Stimulated activated CD4-positive, alpha-beta T cell treated with anti-CD3 and anti-CD28 coated beads, Interleukin-12 subunit alpha, Interleukin-12 subunit beta, amount 100 ng/mL, for 4 hours (primary cell): ENCODE data around the gene WDR7.

Source experiments
- DNase-seq: peaks from one replicate; pipeline ENCODE4 v3.0.0-alpha.2; 2020

The WDR7 gene

DNA sequence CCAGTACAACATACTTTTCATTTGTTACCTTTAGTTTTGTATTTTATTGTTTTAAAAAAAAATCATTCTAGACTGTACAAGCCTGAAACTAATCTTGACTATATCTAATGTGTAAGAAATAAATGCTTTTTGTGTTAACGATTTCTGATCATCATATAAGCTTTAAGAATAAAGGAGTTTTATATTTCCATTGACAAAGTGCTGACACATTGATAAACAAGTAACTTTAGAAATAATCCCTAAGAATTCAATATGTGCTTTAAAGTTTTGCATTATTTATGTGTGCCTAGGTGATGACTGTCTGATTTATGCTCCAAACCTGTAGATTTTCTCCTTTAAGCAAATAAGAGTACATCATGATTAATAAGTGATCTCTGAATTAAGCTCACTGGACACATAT lies 248.5 kb downstream of the WDR7 start:
- no peak for DNase-seq

DNA sequence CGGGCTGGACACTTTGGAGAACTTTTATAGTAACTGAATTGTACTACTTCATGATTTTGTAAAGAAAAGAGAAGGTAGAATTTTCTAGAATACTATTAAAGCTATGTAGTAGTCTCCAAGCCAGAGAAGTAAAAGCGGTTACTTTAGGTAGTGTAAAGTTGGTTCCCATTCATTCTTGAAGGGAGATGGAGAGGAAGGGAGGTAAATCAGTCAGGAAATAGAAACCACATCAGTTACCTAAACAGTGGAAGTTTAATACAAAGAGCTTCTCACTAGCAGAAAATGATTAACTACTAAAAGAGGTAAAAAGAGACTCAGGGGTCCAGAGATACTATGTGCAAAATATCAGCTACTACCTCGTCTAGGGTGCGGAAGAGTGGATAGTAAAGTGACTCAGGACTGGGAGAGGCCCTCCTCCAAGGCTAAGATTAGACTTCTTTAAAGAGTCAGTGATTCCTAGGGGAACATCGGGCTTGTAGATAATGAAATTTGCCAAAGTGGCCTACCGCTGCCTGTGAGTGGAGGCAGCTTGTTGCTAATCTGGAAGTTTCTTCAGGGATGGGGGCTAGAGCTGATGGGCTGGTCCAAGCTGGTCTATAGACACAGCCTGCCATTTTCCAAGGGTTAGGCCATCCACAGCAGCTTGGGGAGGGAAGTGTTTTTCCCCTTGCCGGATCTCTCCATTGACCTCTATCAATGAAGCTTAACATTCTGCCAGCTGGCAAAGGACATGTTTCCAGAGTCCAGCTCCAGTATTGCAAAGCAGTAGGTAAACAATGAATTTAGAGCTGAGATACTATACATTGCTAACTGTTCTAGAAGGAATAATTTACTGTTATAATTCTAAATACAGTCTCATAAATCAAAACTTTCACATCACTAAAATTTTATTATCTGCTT lies 249.3 kb downstream of the WDR7 start:
- no peak for DNase-seq

DNA sequence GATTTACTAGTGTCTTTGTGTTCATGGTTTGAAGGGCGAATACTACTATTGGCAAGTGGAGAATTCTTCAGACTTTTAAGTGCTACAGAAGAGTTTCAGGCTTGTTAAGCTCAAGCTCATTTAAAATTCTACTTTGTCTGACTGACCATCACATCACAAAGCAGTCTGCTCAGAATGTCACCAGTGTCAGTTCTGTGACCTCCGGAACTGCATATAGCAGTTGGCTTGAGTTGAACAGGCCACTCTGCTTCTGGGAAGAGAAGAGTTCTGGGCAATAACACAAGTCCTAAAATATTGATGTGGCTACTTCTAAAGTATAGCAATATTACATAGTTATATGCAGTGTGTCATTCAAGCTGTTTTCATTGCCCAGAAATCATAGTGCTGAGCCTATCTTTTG lies 250.8 kb downstream of the WDR7 start:
- DNase-seq: no peak

DNA sequence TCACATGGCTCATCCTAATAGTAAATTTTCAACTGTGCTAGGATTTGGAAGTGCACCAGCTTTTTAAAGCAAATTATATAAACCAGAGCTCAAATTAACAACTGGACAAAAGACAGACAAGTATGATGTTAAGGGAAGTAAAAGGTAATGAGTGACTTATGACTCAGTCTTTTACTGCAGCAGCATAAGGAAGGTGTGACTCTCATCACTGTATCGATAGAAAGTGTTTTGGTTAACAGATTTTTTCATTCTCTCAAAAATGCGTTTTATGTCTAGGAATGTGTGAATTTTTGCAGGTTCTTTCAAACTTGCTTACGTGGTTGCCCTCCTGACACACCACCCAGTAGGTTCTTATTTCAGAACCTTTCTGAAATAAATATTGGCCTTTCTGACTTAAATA lies 251.5 kb downstream of the WDR7 start:
- DNase-seq: no peak

DNA sequence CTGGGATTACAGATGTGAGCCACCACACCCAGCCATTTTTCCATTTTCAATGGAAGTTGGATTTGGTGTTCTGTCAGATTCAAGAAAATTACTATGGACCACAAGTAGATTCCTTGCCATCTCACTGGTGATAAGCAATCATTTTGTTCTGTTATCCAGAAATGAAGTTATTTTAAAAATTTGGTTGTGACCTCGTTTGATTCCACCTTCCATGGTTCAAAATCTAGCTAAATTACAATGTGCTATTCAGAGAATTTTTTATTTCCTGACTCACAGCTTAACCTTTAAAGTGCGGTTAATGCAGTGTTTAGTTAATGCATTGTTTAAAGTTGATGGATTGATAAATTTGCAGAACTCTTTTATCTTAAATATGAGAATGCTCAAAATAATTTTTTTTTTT lies 252.5 kb downstream of the WDR7 start:
- no peak for DNase-seq

DNA sequence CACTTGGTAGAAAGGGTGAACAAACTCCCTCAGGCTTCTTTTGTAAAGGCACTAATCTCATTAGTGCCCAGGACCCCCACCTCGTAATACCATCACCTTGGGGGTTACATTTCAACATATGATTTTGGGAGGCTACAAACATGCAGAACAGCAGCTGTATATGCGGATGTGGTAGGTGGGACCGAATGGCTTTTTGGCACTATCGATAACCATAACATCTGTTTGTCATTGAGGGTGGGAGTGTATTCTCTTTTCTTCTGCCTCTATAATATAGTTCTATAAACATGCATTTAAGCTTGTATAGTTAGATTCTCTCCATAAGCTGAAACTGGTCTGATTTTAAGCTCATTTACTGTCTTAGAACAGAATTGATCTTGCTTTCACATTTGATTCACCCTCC lies 256.6 kb downstream of the WDR7 start:
- no peak for DNase-seq

DNA sequence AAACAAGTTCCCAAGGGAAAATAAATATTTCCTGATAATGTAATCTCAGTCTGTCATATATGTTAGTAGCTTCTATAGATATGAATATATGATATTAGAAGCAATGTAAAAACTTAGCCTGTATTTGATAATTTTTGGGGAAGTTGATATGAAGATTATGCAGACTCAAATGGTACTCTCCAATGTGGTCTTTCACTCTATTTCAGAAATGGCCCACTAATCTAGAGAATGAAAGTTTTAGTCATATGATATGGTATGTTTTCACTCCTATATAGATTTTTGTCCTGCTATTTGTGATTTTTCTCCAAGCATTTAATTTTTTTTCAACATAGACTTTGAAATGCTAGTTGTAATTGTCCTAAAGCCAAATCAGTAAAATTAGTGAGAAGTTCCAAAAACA lies 259.1 kb downstream of the WDR7 start:
- no peak for DNase-seq

DNA sequence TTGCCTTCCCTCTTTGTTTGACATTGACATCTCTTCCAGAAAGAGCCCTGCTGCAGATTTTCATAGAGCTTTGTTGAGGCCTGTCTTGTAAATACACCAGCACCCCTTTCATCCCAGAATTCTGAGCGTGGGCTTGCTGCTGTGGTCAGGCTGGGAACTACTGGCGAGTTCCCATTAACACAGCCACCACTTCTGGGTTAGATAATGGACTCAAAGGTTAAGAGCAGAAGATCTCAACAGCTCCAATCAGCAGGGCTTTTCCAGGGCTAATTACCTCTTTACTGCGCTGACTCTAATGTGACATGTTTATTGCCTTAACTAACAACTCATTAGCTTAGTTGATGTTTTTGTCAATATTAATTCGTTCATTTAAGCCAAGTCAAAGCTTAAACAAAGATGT lies 259.8 kb downstream of the WDR7 start:
- DNase-seq: no peak

DNA sequence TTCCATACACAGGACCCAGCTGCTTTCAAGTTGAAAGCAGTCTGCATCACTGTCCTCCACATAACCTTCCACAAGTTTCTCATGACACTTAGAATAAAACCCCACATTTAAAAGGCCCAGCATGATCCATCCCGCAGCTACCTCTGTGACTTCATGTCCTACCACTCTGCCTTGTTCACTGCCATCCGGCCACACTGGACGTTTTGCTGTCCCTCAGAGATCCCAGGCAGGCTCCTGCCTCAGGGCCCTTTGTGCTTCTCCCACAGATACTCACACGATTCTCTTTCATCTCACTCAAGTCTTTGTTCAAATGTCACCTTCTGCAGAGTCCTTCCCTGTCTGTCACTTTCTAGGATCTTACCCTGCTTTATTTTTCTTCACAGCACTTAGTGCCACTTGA lies 262.8 kb downstream of the WDR7 start:
- DNase-seq: no peak

DNA sequence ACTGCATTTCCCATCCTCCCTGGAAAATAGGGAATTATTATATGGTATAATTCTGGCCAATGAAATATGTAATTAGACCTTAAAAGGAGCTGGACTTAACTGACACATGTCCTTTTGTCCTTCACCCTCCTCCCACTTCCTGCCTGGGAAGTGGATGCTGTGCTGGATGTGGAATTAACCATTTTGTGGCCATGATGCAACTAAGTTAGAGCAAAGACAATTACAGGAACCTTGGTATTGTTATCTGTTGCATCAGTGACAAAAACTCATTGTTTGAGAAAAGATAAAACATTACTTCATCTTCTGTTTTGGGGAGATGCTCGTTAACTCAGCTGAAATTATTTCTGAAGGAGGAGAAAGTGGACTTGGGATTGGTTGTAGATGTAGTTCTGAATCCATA lies 268.0 kb downstream of the WDR7 start:
- DNase-seq: no peak

DNA sequence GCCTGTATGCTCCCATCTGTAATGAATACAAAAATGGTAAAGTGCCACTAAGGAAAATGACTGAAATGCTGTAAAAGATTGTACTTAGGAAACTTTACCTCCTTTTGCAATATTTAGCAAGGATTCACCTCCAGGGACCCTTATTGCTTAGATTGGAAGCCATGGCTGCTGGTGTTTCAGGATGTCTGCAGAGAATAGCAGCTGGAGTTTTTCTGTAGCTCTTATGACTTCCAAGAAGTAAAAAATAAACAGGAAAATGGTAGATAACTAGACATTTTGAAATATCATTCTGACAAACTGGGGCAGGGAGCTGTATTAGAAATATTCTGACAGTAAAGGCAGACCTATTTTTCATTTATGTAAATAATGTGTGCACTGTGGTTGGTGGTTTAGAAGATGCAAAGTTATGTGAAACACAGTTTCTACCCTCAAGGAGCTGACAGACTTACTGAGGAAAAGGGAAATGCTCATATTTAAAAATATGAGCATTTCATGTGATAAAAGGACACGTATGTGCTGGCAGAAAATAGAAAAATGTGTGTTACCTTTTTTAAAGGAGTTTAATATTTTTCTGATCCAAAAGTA lies 270.8 kb downstream of the WDR7 start:
- DNase-seq: no peak

DNA sequence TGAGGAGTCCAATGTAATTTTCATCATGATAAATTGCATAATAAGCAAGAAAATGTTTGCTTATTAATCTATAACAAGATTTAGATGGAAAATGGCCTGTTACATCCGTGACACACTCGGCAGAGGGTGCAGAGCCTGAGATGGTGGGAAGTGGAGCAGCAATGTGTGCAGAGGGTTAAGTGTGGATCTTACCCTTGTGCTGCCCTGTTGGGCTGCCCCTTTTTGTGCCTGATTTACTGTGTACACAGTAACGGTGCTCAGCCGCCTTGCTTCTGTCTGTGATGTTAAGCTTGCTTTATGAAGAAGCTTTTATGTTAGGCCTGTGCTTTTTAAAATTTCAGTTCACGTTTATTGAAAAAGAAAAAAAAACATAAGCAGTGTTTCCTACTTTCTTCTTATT lies 275.6 kb downstream of the WDR7 start:
- DNase-seq: no peak

DNA sequence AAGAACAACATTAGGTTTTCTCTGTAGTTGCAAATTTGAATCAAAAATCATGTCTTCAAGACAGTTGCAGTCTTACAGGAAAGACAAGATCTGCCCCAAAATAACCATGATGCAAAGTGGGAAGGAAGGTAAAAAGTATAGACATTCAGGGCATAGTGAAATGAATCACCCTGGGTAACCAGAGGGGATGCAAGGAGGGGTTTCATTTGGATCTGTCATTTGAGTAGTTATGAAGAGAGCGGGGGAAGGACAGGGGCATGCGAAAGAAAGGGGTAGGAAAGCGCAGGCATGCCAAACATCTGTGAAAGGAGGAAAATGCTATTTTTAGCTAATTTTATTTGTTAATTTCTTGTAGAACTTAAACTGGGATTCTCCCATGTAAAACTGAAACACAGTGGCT lies 276.6 kb downstream of the WDR7 start:
- DNase-seq: no peak

DNA sequence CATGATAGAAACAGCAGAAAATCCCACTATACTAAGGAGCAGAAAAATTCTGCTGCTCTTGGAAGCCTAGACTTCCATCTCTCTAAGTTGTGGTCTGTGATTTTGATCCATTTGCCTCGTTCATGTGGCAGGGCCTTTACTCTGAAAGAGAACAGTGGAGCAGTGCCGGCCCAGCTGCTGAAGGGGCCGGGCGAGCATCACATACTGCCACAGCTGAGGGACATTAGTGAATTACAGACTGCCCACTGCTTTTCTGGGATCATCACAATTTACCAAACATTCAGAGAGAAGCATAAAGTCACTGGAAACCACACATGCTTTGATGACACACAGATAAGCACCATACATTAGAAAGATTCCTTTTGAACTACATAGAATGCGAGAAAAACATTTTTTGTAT lies 278.7 kb downstream of the WDR7 start:
- DNase-seq: no peak

DNA sequence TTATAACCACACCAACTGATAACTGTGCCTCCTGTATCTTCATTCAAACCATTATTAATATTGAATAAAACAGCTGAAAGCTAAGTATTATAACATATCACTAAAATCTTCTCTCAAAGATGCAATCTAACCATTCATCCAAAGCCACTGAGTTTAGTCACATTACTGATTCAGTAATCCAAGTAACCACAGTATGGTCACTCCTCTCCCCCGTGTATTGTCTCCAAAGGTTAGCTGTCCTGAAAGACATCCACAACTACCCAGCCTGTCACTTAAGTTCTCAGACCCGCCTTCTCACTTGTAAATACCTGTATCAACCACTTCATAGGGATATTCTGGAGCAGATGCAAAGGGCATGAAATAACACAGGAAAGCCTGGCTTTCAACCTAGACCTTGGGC lies 282.3 kb downstream of the WDR7 start:
- DNase-seq: no peak

DNA sequence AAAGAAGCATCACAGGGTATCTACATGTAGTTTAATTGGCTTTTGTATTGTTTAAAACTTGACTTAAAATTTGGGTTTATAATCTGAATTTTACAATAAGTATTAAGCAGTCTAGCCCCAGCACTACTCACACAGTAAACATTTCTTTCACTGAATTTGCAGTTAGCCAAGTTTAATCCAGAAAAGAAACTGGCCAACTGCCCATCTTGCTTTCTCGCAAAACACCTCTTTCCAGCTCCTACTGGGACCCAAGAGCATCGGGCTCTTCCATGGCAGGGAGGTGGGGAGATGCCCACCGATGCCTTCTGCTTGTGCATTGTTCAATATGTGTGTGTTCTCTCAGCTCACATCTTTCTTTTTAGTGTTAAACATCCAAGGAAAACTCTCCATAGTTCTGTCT lies 283.0 kb downstream of the WDR7 start:
- DNase-seq: no peak

DNA sequence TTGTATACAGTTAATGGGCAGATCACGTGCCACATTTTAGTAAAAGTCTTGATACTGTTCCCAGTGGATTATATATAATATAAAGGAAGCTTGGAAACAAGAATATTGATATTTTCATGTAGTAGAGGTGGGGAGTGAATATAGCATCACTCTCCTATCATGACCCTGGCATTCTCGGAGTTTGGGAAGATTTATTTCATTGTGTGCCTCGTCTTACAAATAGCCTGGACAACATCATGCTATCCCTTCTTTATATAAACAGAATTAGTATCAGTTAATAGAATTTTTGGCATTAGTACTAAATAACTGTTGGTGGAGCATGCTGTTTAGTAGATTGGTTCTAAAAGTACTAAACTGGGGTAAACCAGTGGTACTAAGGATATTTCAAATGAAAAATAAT lies 283.7 kb downstream of the WDR7 start:
- no peak for DNase-seq

DNA sequence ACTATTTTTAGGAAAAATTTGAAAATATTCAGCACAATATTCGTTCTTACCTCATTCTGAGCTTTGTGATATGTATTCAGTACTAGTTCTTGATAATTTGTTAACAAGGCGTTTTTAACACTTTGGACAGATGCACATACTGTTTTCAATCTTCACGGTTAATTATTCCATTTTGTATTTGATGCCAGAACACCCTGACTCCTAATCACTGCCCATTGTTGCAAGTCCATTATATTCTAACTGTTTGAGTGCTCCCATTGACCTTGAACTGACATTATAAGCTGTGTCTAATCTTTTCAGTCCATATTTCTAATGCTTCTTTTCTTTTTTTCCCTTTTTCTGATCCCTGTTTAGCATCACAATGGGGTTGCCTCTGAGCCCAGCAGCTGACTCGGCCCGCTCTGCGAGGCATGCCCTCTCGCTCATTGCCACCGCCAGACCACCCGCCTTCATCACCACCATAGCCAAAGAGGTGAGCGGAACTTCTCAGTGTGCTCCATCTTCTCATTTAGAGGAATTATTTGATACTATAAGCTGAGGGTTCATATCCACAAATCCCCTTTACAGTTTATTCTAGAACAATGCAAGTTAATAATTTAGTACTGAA lies 284.4 kb downstream of the WDR7 start:
- no peak for DNase-seq

DNA sequence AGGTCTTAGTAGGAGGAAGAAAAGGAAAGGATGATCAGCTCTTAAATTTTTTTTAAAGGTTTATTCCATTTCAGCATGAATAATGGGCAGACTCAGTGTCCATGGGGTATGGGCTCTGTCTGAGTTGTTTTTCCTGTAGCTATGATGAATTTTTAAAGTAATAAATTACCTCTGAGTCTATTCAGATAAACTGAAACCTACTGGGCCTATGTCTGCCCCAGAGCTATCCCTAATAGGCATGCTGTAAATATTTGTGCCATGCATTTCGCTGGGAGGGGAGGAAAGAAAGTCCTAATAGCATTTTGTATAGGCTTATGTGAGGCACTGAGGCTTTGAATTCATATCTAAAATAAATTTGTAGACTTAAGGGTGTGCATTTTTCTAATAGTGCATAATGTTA lies 285.3 kb downstream of the WDR7 start:
- no peak for DNase-seq

DNA sequence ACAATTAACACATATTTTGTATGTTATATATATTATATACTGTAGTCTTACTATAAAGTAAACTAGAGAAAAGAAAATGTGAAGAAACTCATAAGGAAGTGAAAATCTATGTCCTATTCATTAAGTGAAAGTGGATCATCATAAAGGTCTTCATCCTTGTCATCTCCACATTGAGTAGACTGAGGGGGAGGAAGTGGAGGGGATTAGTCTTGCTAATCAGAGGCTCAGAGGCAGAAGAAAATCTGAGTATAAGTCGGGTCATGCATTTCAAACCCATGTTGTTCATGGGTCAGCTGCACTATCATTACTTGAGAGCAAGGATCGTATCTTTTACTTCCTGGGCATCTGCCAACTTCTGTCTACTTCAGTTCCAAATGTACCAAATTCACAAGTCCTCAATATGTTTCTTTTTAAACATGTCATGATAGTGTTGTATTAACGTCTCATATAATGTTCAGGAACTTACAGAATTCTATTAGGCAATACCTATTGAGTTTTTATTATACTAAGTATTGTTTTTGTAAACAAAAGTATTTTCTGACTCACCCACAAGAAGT lies 286.8 kb downstream of the WDR7 start:
- no peak for DNase-seq

DNA sequence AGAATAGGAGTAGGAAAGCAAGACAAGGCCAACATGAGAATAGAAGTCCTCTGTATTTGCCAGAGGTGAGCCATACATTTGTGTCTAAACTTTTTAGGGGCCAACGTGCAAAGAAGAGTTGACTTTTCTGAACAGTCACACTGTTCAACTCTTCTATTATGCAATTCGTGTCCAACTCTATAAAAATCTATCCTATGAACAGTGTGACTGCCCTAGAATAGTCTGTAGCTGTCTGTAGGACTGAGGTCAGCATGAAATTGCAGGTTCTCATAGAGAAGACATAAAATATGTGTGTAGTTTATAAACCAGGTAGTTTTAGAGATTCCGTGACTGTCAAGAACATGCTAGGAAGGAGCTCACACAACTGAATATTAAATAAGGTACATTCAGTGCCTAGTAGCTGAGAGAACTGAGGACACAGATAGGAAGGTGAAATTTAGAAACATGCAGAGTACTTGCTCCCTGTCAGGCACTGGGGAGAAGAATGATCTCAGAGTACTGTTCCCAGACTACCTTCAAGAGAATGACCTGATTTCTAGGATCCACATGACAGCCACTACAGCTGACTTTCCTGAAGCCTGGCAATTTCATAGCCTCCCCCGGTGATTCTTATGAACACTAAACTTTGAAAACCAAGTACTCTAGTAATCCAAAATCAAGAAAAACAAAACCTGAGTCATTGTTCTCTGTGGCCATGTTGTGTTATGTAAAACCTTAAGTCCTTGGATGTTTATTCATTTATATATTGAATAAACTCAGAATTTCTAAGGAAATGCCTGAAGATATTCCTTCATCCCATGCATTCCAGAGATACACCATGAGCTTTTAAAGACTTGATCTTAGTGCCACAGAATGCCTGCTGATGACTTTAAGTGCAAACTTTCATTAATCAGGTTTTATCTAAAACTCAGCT lies 294.3 kb downstream of the WDR7 start:
- DNase-seq: no peak

DNA sequence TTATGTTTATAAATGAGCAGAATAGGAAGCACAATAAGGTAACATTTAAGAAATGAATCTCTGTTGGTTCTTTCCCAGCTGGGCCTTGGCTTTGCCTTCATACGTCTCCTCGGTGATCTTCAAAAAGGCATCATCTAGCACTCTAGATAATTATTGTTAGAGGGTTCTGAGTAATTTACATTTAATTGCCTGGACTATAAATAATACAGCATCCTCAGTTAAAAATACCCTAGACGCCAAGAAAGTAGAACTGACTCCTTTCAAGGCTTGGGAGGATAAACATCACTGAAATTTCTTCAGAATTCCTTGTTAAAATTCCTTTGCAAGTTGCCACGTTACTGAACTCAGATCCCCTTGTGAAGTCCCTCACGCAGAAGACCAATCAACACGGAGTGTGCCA lies 296.1 kb downstream of the WDR7 start:
- DNase-seq: no peak

DNA sequence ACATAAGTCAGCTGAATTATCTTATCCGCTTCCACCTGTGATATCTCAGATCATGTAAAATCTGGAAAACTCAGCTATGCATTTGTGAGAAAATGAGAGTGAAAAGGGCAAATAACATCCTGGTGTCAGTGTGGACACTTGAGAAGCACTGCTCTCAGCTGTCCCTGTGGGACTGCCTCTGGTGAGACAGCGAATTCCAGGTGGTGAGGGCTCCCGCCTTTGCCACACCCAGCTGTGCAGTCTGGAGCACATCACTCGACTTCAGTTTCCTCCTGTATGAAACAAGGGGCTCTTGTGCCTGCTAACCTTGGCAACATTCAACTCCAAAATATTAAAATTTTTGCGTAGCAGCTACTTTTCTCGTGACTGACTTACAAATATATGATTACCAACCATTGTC lies 300.9 kb downstream of the WDR7 start:
- DNase-seq: no peak
